Breast epithelium (tissue), 3 donors: ENCODE results near the gene LMTK3.

Experiments
- CTCF ChIP-seq, 3 donors: fragments of 450-650 bp; IDR thresholded peaks; one replicate each; pipeline ENCODE4 v1.5.1; 2016 to 2017; ENCODE audit warnings: antibody characterized with exemption in 3 of 3, mild to moderate bottlenecking in 3 of 3, moderate library complexity in 3 of 3
- POLR2A ChIP-seq: fragments of 450-650 bp; IDR thresholded peaks from one replicate; pipeline ENCODE4 v1.6.1; 2016; ENCODE audit warnings: antibody characterized with exemption, mild to moderate bottlenecking, moderate library complexity

GRCh38 chr19:48443731-48444128 lies 67.9 kb downstream of the LMTK3 start:
- TF ChIP-seq POLR2A (no peak), CTCF (IDR thresholded peaks at IDR 0.05) (no peak)
